Neural cell (in vitro differentiated cells): ENCODE data around the gene SH2D3A. TPM values are rescaled to one million over a fixed set of nuclear protein-coding genes. Genes with fewer than 3 reads are reported as not detected.

Experiments used
- H2AFZ ChIP-seq: fragments of 200-600, 300-800 bp; sonication (generic), shearing (Covaris generic); 2 replicates; pipeline ENCODE4 v1.6.0; 2014; ENCODE audit warnings: low read depth, mild to moderate bottlenecking, antibody characterized with exemption, low read length, moderate library complexity
- H3F3A ChIP-seq: fragments of 200-600 bp; shearing (Covaris generic); 2 replicates; pipeline ENCODE4 v1.6.1; 2016; ENCODE audit warnings: mild to moderate bottlenecking, moderate library complexity, mixed read lengths, antibody characterized with exemption, low read length; ENCODE audit not compliant: insufficient read depth, poor library complexity, severe bottlenecking
- H3K27ac ChIP-seq: fragments of 200-600, 300-800 bp; sonication (generic), shearing (Covaris generic); 2 replicates; pipeline ENCODE4 v1.5.1; 2014; ENCODE audit warnings: mild to moderate bottlenecking, low read length, moderate library complexity
- H3K27me3 ChIP-seq: fragments of 300-800, 200-600 bp; sonication (generic), shearing (Covaris generic); 2 replicates; pipeline ENCODE4 v1.6.0; 2014; ENCODE audit warnings: mild to moderate bottlenecking, low read depth, low read length, moderate library complexity; ENCODE audit not compliant: insufficient read depth
- H3K36me3 ChIP-seq: fragments of 300-800, 200-600 bp; sonication (generic), shearing (Covaris generic); 2 replicates; pipeline ENCODE4 v1.5.1; 2014; ENCODE audit warnings: mild to moderate bottlenecking, antibody characterized with exemption, low read length, moderate library complexity; ENCODE audit not compliant: insufficient read depth
- H3K4me2 ChIP-seq: fragments of 300-800, 200-600 bp; sonication (generic), shearing (Covaris generic); 2 replicates; pipeline ENCODE4 v1.6.0; 2014; ENCODE audit warnings: mild to moderate bottlenecking, low read length
- H3K4me3 ChIP-seq: fragments of 300-800, 200-600 bp; sonication (generic), shearing (Covaris generic); 2 replicates; pipeline ENCODE4 v1.5.1; 2014; ENCODE audit warnings: mild to moderate bottlenecking, low read length, moderate library complexity
- H3K79me2 ChIP-seq: fragments of 200-600 bp; shearing (Covaris generic); replicated peaks from 2 replicates; pipeline ENCODE4 v1.6.0; 2014; ENCODE audit warnings: mild to moderate bottlenecking, low read length, moderate library complexity; ENCODE audit not compliant: insufficient read depth
- H3K9ac ChIP-seq: fragments of 300-800, 200-600 bp; sonication (generic), shearing (Covaris generic); 2 replicates; pipeline ENCODE4 v1.6.1; 2016; ENCODE audit warnings: mild to moderate bottlenecking, low read length, mixed read lengths
- H3K9me2 ChIP-seq: fragments of 200-600 bp; shearing (Covaris generic); 2 replicates; pipeline ENCODE4 v1.6.1; 2016; ENCODE audit warnings: mild to moderate bottlenecking, low read length, mixed read lengths; ENCODE audit not compliant: insufficient read depth
- H3K9me3 ChIP-seq: fragments of 200-600, 300-800 bp; sonication (generic), shearing (Covaris generic); 2 replicates; pipeline ENCODE4 v1.6.1; 2016; ENCODE audit warnings: mild to moderate bottlenecking, mixed run types, low read length, moderate library complexity, mixed read lengths
- H4K20me1 ChIP-seq: fragments of 200-600 bp; shearing (Covaris generic); 2 replicates; pipeline ENCODE4 v1.6.1; 2016; ENCODE audit warnings: mild to moderate bottlenecking, mixed run types; ENCODE audit not compliant: insufficient read depth
- EP300 ChIP-seq: fragments of 450-650 bp; conservative IDR thresholded peaks from 2 replicates; pipeline ENCODE4 v1.6.1; 2014; ENCODE audit warnings: antibody characterized with exemption, mild to moderate bottlenecking, moderate library complexity; ENCODE audit not compliant: poor library complexity, severe bottlenecking
- EZH2 ChIP-seq: fragments of 200-600, 300-800 bp; shearing (Covaris generic), sonication (generic); IDR thresholded peaks from 2 replicates; pipeline ENCODE4 v1.6.1; 2014; ENCODE audit warnings: antibody characterized with exemption, low read length, borderline replicate concordance, mild to moderate bottlenecking; ENCODE audit not compliant: insufficient read depth, poor library complexity, severe bottlenecking
- MXI1 ChIP-seq: fragments of 450-650 bp; conservative IDR thresholded peaks from 2 replicates; pipeline ENCODE4 v1.6.1; 2014; ENCODE audit warnings: antibody characterized with exemption, mild to moderate bottlenecking; ENCODE audit not compliant: poor library complexity, severe bottlenecking
- POLR2AphosphoS5 ChIP-seq: IDR thresholded peaks from 2 replicates; pipeline ENCODE4 v1.6.1; 2012
- RAD21 ChIP-seq: fragments of 450-650 bp; conservative IDR thresholded peaks from 2 replicates; pipeline ENCODE4 v1.6.1; 2014; ENCODE audit warnings: antibody characterized with exemption, mild to moderate bottlenecking, moderate library complexity
- SMC3 ChIP-seq: fragments of 450-650 bp; conservative IDR thresholded peaks from 2 replicates; pipeline ENCODE4 v1.6.1; 2014; ENCODE audit warnings: antibody characterized with exemption, mild to moderate bottlenecking, moderate library complexity; ENCODE audit not compliant: poor library complexity
- TAF1 ChIP-seq: IDR thresholded peaks from 2 replicates; pipeline ENCODE4 v1.6.1; 2012; ENCODE audit warnings: low read depth
- polyA plus RNA-seq: library from polyadenylated mRNA; depleted of rRNA; stranded (reverse); fragments of >200 nt; gene quantifications from 2 replicates; pipeline ENCODE4 v1.2.3, GENCODE V29; 2014
- TF ChIP-seq, protein P1 (sequence below): fragments of 450-650 bp; IDR thresholded peaks from 2 replicates; pipeline ENCODE4 v1.5.1; 2014; ENCODE audit warnings: antibody characterized with exemption, mild to moderate bottlenecking, moderate library complexity; ENCODE audit not compliant: poor library complexity, severe bottlenecking
- TF ChIP-seq, protein P2 (sequence below): IDR thresholded peaks from 2 replicates; pipeline ENCODE4 v1.6.1; 2012; ENCODE audit warnings: borderline replicate concordance

Gene SH2D3A
- polyA plus RNA-seq, 1 donor from 2014 or later, result 3.6 TPM

DNA sequence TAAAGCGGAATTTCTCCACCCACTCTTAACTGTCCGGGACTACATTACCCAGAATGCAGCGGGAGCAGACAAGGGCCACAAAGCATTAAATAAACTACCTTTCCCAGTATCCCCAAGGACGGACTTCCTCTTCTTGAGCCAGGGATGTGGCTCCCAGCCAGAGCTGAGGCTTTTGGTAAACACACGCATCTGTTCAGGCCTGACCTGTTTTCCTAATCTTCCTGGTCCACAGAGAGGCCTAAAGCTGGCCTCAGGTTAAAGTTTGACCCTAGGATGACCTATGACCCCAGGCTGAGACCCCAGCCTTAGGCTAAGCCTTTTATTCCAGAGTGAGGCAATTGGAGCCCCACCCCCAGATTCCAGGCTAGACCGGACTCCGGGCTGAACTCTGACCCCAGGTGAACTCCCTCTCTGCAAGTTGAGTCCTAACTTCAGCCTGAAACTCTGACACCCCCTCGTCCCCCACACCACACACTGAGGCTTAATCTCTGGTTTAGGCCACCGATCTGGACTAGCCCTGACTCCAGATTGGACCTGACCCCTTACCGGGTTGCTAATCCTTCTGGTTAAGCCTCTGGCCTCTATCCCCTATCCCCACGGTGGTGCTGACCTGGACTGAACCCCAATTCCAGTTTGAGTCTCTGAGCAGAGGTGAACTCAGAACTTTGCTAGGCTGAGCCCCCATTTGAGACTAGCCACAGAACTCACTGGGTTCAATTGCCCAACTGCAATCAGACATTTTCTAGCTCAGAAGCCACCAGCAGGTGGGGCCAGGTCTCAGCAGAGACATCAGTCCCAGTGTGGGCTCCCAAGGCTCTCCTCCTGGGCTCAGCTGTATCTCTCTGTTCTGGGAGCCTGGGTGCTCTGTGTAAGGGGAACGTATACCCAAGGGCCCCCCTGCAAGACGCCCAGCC, 29.1 kb downstream of the SH2D3A start:
- Histone ChIP-seq H3K9me3 (no peaks in the 10 kb centered on the region), H3K27me3 (peaks cover 8% of the 10 kb centered on the region), H3K27ac (peak overlapping the region; percentile 61), H3K4me3 (peak overlapping the region; percentile 33), H3K79me2 (no peaks in the 10 kb centered on the region), H3K9ac (peak overlapping the region; percentile 38), H3F3A (no peaks in the 10 kb centered on the region), H2AFZ (peak overlapping the region; percentile 17), H3K9me2 (no peaks in the 10 kb centered on the region), H3K4me2 (no peak overlapping the region), H4K20me1 (no peaks in the 10 kb centered on the region), H3K36me3 (no peaks in the 10 kb centered on the region)
- TF ChIP-seq SMC3, result peak; percentile 57
- no peak for TF ChIP-seq POLR2AphosphoS5
- TF ChIP-seq, protein P1, sequence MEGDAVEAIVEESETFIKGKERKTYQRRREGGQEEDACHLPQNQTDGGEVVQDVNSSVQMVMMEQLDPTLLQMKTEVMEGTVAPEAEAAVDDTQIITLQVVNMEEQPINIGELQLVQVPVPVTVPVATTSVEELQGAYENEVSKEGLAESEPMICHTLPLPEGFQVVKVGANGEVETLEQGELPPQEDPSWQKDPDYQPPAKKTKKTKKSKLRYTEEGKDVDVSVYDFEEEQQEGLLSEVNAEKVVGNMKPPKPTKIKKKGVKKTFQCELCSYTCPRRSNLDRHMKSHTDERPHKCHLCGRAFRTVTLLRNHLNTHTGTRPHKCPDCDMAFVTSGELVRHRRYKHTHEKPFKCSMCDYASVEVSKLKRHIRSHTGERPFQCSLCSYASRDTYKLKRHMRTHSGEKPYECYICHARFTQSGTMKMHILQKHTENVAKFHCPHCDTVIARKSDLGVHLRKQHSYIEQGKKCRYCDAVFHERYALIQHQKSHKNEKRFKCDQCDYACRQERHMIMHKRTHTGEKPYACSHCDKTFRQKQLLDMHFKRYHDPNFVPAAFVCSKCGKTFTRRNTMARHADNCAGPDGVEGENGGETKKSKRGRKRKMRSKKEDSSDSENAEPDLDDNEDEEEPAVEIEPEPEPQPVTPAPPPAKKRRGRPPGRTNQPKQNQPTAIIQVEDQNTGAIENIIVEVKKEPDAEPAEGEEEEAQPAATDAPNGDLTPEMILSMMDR, result peak; percentile 65
- no peak for TF ChIP-seq EP300
- TF ChIP-seq RAD21, result peak; percentile 38

DNA sequence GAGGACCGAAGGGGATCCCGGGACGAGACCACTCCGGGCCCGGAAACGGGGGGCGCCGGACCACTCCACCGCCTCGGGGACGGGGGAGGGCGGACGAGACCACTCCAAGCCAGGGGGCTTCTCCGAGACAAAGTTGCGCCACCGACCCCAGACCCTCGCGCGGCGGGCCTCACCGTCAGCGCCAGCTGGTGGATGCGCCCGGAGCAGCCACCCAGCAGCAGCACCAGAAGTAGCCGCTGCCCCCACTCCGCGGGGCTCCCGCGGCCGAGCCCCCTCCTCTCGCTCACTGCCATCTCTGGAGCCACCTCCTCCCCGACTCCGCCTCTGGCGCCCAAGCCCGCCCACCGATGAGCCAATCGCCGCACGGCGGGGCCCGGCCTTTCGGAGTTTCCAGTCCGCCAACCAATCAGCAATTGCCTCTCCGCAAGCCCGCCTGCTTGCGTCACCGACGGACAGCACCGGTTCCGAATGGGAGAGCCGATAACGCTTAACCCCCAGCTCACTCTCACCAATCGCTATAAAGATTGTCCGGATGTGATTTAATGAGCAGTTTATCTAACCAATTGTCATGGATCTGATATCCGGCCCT, 29.9 kb downstream of the SH2D3A start, which contains the start of gene GPR108:
Gene GPR108, minus strand, starts transcription at position 297 of the 589 bp plus-strand sequence. Its CDS starts 4 bp downstream, at position 293.
- H3K27me3 ChIP-seq, result peaks cover 8% of the 10 kb centered on the region
- no peaks in the 10 kb centered on the region for H3K36me3 ChIP-seq
- H3K9me2 ChIP-seq, result no peaks in the 10 kb centered on the region
- H3K9ac ChIP-seq, result peak within 1 kb of the TSS; percentile 80
- TF ChIP-seq RAD21 (peak; percentile 58), POLR2AphosphoS5 (peak; percentile 56), EZH2 (no peak), MXI1 (peak; percentile 69), SMC3 (peak; percentile 67), EP300 (peak; percentile 85), TAF1 (peak; percentile 32)
- TF ChIP-seq, protein P2, sequence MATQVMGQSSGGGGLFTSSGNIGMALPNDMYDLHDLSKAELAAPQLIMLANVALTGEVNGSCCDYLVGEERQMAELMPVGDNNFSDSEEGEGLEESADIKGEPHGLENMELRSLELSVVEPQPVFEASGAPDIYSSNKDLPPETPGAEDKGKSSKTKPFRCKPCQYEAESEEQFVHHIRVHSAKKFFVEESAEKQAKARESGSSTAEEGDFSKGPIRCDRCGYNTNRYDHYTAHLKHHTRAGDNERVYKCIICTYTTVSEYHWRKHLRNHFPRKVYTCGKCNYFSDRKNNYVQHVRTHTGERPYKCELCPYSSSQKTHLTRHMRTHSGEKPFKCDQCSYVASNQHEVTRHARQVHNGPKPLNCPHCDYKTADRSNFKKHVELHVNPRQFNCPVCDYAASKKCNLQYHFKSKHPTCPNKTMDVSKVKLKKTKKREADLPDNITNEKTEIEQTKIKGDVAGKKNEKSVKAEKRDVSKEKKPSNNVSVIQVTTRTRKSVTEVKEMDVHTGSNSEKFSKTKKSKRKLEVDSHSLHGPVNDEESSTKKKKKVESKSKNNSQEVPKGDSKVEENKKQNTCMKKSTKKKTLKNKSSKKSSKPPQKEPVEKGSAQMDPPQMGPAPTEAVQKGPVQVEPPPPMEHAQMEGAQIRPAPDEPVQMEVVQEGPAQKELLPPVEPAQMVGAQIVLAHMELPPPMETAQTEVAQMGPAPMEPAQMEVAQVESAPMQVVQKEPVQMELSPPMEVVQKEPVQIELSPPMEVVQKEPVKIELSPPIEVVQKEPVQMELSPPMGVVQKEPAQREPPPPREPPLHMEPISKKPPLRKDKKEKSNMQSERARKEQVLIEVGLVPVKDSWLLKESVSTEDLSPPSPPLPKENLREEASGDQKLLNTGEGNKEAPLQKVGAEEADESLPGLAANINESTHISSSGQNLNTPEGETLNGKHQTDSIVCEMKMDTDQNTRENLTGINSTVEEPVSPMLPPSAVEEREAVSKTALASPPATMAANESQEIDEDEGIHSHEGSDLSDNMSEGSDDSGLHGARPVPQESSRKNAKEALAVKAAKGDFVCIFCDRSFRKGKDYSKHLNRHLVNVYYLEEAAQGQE, result peak; percentile 10
- TF ChIP-seq, protein P1, result peak; percentile 67
- H3K79me2 ChIP-seq, result no peaks in the 10 kb centered on the region
- H3K4me2 ChIP-seq, result peak within 1 kb of the TSS; percentile 93
- H2AFZ ChIP-seq, result peak within 1 kb of the TSS; percentile 56
- H3F3A ChIP-seq, result no peaks in the 10 kb centered on the region
- no peaks in the 10 kb centered on the region for H3K9me3 ChIP-seq
- peak within 1 kb of the TSS; percentile 92 for H3K27ac ChIP-seq
- peak within 1 kb of the TSS; percentile 74 for H3K4me3 ChIP-seq
- no peaks in the 10 kb centered on the region for H4K20me1 ChIP-seq
